PC-3 (cell line): ENCODE results near the gene KANSL3. TPM values are rescaled to one million over a fixed set of nuclear protein-coding genes. Genes with fewer than 3 reads are reported as not detected.

Source experiments
- ATAC-seq: fragments of 200-7000 bp; cut with Tn5 transposase; 2 replicates; pipeline ENCODE4 v1.9.1; 2020; ENCODE audit warnings: mild to moderate bottlenecking, moderate library complexity
- BruUV-seq: library from RNA; stranded (reverse); fragments of 400-500 nt; replicated peaks from 2 replicates; lab custom pipeline; 2021; lab: Mats Ljungman, UMichigan
- CTCF ChIA-PET: fragments of 300-600 bp; sonication (Branson Sonifier 250); formaldehyde crosslinking; loops from one replicate; lab custom pipeline; 2022; ENCODE audit warnings: antibody characterized with exemption; lab: Charles Lee
- POLR2A ChIA-PET: fragments of 300-600 bp; sonication (Branson Sonifier 250); formaldehyde crosslinking; loops from one replicate; lab custom pipeline; 2022; ENCODE audit warnings: antibody characterized with exemption; ENCODE audit not compliant: unreplicated experiment; lab: Charles Lee
- DNase-seq: peaks from one replicate; pipeline ENCODE4 v3.0.0-alpha.2; 2015
- H2AFZ ChIP-seq: fragments of 300-600 bp; sonication (generic); 2 replicates; pipeline ENCODE4 v1.6.0; 2016; ENCODE audit warnings: antibody characterized with exemption, low read length
- H3F3A ChIP-seq: fragments of 300-600 bp; sonication (generic); one replicate; pipeline ENCODE4 v1.6.0; 2017; ENCODE audit warnings: antibody characterized with exemption, low read length, control low read depth, mild to moderate bottlenecking; ENCODE audit not compliant: unreplicated experiment
- H3K27ac ChIP-seq: fragments of 300-600 bp; sonication (generic); 2 replicates; pipeline ENCODE4 v1.5.1; 2016; ENCODE audit warnings: mild to moderate bottlenecking, low read length
- H3K27me3 ChIP-seq: fragments of 300-600 bp; sonication (generic); 2 replicates; pipeline ENCODE4 v1.6.1; 2016; ENCODE audit warnings: low read length, mixed read lengths
- H3K36me3 ChIP-seq: fragments of 300-600 bp; sonication (generic); 2 replicates; pipeline ENCODE4 v1.6.1; 2016; ENCODE audit warnings: low read depth, mixed run types, low read length, mixed read lengths
- H3K4me1 ChIP-seq: fragments of 300-600 bp; sonication (generic); 2 replicates; pipeline ENCODE4 v1.5.1; 2016; ENCODE audit warnings: low read length; ENCODE audit not compliant: insufficient read depth
- H3K4me2 ChIP-seq: fragments of 300-600 bp; sonication (generic); 2 replicates; pipeline ENCODE4 v1.6.0; 2016; ENCODE audit warnings: low read length
- H3K4me3 ChIP-seq: fragments of 300-600 bp; sonication (generic); 2 replicates; pipeline ENCODE4 v1.5.1; 2016; ENCODE audit warnings: mild to moderate bottlenecking, low read length, mixed read lengths
- H3K79me2 ChIP-seq: fragments of 300-600 bp; sonication (generic); 2 replicates; pipeline ENCODE4 v1.6.1; 2017; ENCODE audit warnings: low read length, mixed read lengths
- H3K9ac ChIP-seq: fragments of 300-600 bp; sonication (generic); 2 replicates; pipeline ENCODE4 v1.6.0; 2016; ENCODE audit warnings: mild to moderate bottlenecking, low read length
- H3K9me2 ChIP-seq: fragments of 300-600 bp; sonication (generic); replicated peaks from 2 replicates; pipeline ENCODE4 v1.6.1; 2016; ENCODE audit warnings: mixed run types, low read length, mixed read lengths
- H3K9me3 ChIP-seq: fragments of 300-600 bp; sonication (generic); 2 replicates; pipeline ENCODE4 v1.6.1; 2016; ENCODE audit warnings: low read length, mixed read lengths
- H4K20me1 ChIP-seq: fragments of 300-600 bp; sonication (generic); 2 replicates; pipeline ENCODE4 v1.6.1; 2016; ENCODE audit warnings: low read length, mixed read lengths
- CTCF ChIP-seq: fragments of 300-600 bp; sonication (generic); conservative IDR thresholded peaks from 2 replicates; pipeline ENCODE4 v1.5.1; 2017; ENCODE audit warnings: antibody characterized with exemption, low read depth, mild to moderate bottlenecking, low read length
- EZH2 ChIP-seq: fragments of 300-600 bp; sonication (generic); IDR thresholded peaks from one replicate; pipeline ENCODE4 v1.6.1; 2017; ENCODE audit warnings: antibody characterized with exemption, mild to moderate bottlenecking, low read length; ENCODE audit not compliant: unreplicated experiment
- EZH2phosphoT487 ChIP-seq: fragments of 300-600 bp; sonication (generic); IDR thresholded peaks from 2 replicates; pipeline ENCODE4 v1.6.1; 2018; ENCODE audit warnings: mild to moderate bottlenecking, antibody characterized with exemption, low read length, borderline replicate concordance
- intact Hi-C: fragments of 100-400 bp; cut with micrococcal nuclease; formaldehyde crosslinking; loops from 2 replicates; pipeline ENCODE4 v1.9.0; 2023
- total RNA-seq: library from RNA; depleted of rRNA; stranded (reverse); fragments of >200 nt; gene quantifications from 2 replicates; pipeline ENCODE4 v1.2.3, GENCODE V29; 2014

KANSL3 gene
- total RNA-seq, 1 experiment from 2014 or later = 30.6 TPM

GRCh38 chr2:96631804-96632435, 6.2 kb downstream of the KANSL3 start:
- Histone ChIP-seq H3K9ac (no peak overlapping the region), H3K79me2 (peaks cover 64% of the 10 kb centered on the region), H3K4me1 (peaks cover 31% of the 10 kb centered on the region), H3K36me3 (peaks cover 45% of the 10 kb centered on the region), H3K27ac (peak overlapping the region; percentile 76), H3F3A (no peaks in the 10 kb centered on the region), H4K20me1 (peaks cover 10% of the 10 kb centered on the region; the same call in 1 of the 2 replicates), H3K9me2 (no peaks in the 10 kb centered on the region), H2AFZ (no peak overlapping the region), H3K4me2 (peak overlapping the region; percentile 72), H3K4me3 (no peak overlapping the region), H3K9me3 (no peaks in the 10 kb centered on the region), H3K27me3 (no peaks in the 10 kb centered on the region)
- ChIA-PET POLR2A (no interaction called here), CTCF (no interaction called here)
- no peak for TF ChIP-seq CTCF
- no peak for TF ChIP-seq EZH2
- TF ChIP-seq EZH2phosphoT487 = no peak
- DNase-seq (peak; percentile 90), ATAC-seq (peak; percentile 75)
- intact Hi-C loops = no loop called here
- no TSS peak for BruUV-seq

GRCh38 chr2:96626553-96626942, 11.6 kb downstream of the KANSL3 start:
- Histone ChIP-seq H2AFZ (no peak overlapping the region), H3K9me3 (no peaks in the 10 kb centered on the region), H3K4me2 (no peak overlapping the region), H3K9ac (no peak overlapping the region), H3K36me3 (peaks cover 46% of the 10 kb centered on the region), H3K9me2 (no peaks in the 10 kb centered on the region), H3F3A (no peaks in the 10 kb centered on the region), H4K20me1 (peaks cover 5% of the 10 kb centered on the region; the same call in 1 of the 2 replicates), H3K27ac (no peak overlapping the region), H3K4me1 (peaks cover 13% of the 10 kb centered on the region; the same call in 1 of the 2 replicates), H3K4me3 (no peak overlapping the region), H3K27me3 (no peaks in the 10 kb centered on the region), H3K79me2 (peaks cover 30% of the 10 kb centered on the region)
- DNase-seq (no peak), ATAC-seq (no peak)
- TF ChIP-seq CTCF (no peak), EZH2 (no peak), EZH2phosphoT487 (no peak)
- BruUV-seq = no TSS peak
- POLR2A ChIA-PET = interaction anchor here (0.6 kb wide), 1 partner anchor 14 kb away, joined by 4 read pairs; no protein-coding TSS in a partner anchor
- intact Hi-C loops = no loop called here
- CTCF ChIA-PET = no interaction called here
